Ishikawa (cell line): ENCODE measurements around the gene TGM2.

Experiments used
- CEBPB ChIP-seq: IDR thresholded peaks from 2 replicates; pipeline ENCODE4 v1.6.1; 2012
- CREB1 ChIP-seq: IDR thresholded peaks from 2 replicates; pipeline ENCODE4 v1.6.1; 2012; ENCODE audit warnings: low read depth
- EGR1 ChIP-seq: IDR thresholded peaks from 2 replicates; pipeline ENCODE4 v1.6.1; 2012
- EP300 ChIP-seq: IDR thresholded peaks from 2 replicates; pipeline ENCODE4 v1.6.1; 2012; ENCODE audit warnings: borderline replicate concordance
- FOXM1 ChIP-seq: IDR thresholded peaks from 2 replicates; pipeline ENCODE4 v1.6.1; 2012; ENCODE audit warnings: low read depth, borderline replicate concordance
- NFIC ChIP-seq: IDR thresholded peaks from 2 replicates; pipeline ENCODE4 v1.6.1; 2012
- RAD21 ChIP-seq: IDR thresholded peaks from 2 replicates; pipeline ENCODE4 v1.6.1; 2012; ENCODE audit warnings: low read depth
- TAF1 ChIP-seq: IDR thresholded peaks from 2 replicates; pipeline ENCODE4 v1.6.1; 2012; ENCODE audit warnings: low read depth, mild to moderate bottlenecking
- TCF12 ChIP-seq: IDR thresholded peaks from 2 replicates; pipeline ENCODE4 v1.6.1; 2012; ENCODE audit warnings: low read depth
- TEAD4 ChIP-seq: IDR thresholded peaks from 2 replicates; pipeline ENCODE4 v1.6.1; 2012
- YY1 ChIP-seq: IDR thresholded peaks from 2 replicates; pipeline ENCODE4 v1.6.1; 2012; ENCODE audit warnings: low read depth
- ZBTB7A ChIP-seq: IDR thresholded peaks from 2 replicates; pipeline ENCODE4 v1.6.1; 2012; ENCODE audit warnings: low read depth
- TF ChIP-seq, protein P1 (sequence below): IDR thresholded peaks from 2 replicates; pipeline ENCODE4 v1.6.1; 2012
- TF ChIP-seq, protein P2 (sequence below): IDR thresholded peaks from 2 replicates; pipeline ENCODE4 v1.6.1; 2012
- TF ChIP-seq, protein P3 (sequence below): IDR thresholded peaks from 2 replicates; pipeline ENCODE4 v1.6.1; 2012; ENCODE audit warnings: low read depth, mild to moderate bottlenecking

TGM2 gene

DNA sequence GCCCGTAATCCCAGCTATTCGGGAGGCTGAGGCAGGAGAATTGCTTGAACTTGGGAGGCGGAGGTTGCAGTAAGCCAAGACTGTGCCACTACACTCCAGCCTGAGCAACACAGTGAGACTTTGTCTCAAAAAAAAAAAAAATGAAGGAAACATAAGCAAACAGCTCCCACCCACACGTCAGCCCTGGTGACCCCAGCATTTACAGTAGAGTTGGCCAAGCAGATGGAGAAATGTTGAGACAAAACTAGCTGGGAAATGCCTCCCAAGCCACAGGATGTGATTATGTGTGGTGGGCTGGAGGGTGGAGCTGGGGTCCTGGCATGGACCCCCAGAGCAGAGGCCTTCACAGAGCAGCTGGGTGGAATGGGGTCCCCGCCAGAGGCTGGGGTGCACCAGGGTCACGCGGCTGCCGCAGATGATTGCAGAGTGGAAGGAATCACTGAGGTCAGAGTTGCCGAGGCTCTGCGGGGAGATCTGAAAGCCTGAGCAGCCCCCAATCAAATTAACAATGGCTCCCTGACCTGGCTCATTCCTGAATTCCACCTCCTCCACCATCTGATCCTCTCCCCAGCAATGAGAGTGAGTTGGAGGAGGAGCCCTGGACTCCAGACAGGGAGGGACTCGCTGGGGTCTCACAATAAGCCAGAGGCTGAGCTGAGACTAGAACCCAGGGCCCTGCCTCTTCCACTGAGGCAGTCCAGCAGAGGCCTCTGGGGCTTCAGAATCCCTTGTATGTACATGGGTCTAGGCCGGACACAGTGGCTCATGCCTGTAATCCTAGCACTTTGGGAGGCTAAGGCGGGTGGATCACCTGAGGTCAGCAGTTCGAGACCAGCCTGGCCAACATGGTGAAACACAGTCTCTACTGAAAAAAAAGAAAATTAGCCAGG is 34.7 kb upstream of the TGM2 start:
- TF ChIP-seq TEAD4 (no peak), ZBTB7A (no peak), NFIC (no peak), EP300 (no peak), YY1 (no peak), CREB1 (no peak), TAF1 (no peak), FOXM1 (no peak), TCF12 (no peak), RAD21 (no peak), CEBPB (no peak), EGR1 (no peak)
- TF ChIP-seq, protein P1, sequence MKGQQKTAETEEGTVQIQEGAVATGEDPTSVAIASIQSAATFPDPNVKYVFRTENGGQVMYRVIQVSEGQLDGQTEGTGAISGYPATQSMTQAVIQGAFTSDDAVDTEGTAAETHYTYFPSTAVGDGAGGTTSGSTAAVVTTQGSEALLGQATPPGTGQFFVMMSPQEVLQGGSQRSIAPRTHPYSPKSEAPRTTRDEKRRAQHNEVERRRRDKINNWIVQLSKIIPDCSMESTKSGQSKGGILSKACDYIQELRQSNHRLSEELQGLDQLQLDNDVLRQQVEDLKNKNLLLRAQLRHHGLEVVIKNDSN = no peak
- TF ChIP-seq, protein P2, sequence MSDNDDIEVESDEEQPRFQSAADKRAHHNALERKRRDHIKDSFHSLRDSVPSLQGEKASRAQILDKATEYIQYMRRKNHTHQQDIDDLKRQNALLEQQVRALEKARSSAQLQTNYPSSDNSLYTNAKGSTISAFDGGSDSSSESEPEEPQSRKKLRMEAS = no peak
- TF ChIP-seq, protein P3, sequence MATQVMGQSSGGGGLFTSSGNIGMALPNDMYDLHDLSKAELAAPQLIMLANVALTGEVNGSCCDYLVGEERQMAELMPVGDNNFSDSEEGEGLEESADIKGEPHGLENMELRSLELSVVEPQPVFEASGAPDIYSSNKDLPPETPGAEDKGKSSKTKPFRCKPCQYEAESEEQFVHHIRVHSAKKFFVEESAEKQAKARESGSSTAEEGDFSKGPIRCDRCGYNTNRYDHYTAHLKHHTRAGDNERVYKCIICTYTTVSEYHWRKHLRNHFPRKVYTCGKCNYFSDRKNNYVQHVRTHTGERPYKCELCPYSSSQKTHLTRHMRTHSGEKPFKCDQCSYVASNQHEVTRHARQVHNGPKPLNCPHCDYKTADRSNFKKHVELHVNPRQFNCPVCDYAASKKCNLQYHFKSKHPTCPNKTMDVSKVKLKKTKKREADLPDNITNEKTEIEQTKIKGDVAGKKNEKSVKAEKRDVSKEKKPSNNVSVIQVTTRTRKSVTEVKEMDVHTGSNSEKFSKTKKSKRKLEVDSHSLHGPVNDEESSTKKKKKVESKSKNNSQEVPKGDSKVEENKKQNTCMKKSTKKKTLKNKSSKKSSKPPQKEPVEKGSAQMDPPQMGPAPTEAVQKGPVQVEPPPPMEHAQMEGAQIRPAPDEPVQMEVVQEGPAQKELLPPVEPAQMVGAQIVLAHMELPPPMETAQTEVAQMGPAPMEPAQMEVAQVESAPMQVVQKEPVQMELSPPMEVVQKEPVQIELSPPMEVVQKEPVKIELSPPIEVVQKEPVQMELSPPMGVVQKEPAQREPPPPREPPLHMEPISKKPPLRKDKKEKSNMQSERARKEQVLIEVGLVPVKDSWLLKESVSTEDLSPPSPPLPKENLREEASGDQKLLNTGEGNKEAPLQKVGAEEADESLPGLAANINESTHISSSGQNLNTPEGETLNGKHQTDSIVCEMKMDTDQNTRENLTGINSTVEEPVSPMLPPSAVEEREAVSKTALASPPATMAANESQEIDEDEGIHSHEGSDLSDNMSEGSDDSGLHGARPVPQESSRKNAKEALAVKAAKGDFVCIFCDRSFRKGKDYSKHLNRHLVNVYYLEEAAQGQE = no peak

DNA sequence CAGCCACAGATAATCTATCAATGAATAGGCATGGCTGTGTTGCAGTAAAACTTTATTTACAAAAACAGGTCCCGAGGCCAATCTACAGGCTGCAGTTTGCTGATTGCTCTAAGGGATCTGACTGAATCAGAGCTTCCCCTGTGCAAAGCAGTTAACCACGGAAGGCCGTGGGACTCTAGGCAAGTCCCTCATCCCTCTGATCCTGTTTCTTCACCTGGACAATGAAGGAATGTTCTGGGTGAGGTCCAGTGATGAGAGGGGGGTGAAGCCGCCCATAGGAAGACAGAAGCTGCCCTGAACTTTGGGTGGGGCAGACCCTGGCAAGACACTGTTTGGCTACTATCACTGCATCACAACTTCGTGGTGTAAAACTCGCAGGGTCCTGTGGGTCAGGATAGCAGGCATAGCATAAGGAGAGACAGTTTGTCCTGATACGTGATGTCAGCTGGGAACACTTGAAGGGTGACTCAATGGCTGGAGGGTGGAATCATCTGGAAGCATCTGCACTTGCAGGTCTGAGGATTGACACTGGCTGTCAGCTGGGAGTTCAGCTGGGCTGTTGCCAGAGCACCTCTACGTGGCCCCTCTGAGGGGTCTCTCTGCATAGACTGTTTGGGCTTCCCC is 33.3 kb upstream of the TGM2 start:
- no peak for TF ChIP-seq YY1
- TF ChIP-seq, protein P2 = no peak
- TF ChIP-seq, protein P1 = no peak
- TF ChIP-seq, protein P3 = no peak

DNA sequence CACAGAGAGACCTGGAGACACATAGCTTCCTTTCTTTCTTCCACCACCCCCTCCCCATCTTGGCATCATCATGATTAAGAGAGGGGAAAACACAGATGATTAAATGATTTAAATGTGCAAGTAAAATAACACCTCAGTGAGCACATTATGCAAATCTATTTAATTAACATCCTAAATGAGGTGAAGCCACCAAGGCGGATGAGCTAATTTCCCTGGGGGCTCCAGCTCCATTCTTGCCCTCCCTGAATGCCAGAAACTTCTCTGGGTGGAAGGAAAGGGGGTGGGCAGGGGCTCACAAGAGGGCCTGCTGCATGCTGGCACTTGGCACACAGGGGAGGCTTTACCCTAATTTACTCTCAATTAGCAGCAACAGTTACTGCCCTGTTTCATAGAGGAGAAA is 32.5 kb upstream of the TGM2 start:
- TF ChIP-seq, protein P3 = no peak
- TF ChIP-seq TEAD4 = no peak
- no peak for TF ChIP-seq TAF1
- TF ChIP-seq CEBPB = no peak
- TF ChIP-seq NFIC = no peak
- TF ChIP-seq FOXM1 = no peak
- no peak for TF ChIP-seq RAD21
- TF ChIP-seq, protein P2 = no peak
- TF ChIP-seq CREB1 = no peak
- no peak for TF ChIP-seq EGR1
- no peak for TF ChIP-seq YY1
- TF ChIP-seq EP300 = no peak
- TF ChIP-seq TCF12 = no peak
- no peak for TF ChIP-seq ZBTB7A
- TF ChIP-seq, protein P1 = no peak

DNA sequence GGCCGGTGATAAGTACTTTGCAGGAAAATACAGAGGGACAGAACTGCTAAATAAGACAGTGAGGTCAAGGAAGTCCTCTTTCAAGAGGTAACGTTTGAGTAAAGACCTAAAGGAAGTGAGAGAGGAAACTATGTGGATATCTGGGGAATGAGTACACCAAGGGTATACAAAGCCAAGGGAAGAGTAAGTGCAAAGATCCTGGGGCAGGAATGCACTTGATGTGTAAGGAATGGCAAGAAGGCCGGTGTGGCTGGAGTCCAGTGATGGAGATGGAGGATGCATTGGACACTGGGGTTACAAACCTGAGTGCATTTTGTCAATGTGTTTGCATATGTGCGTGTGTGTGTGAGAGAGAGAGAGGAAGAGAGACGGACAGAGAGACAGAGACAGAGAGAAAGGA is 32.1 kb upstream of the TGM2 start:
- no peak for TF ChIP-seq ZBTB7A
- TF ChIP-seq RAD21 = no peak
- TF ChIP-seq TAF1 = no peak
- no peak for TF ChIP-seq CREB1
- no peak for TF ChIP-seq EP300
- no peak for TF ChIP-seq FOXM1
- TF ChIP-seq, protein P2 = no peak
- TF ChIP-seq, protein P1 = no peak
- no peak for TF ChIP-seq TCF12
- TF ChIP-seq, protein P3 = no peak
- no peak for TF ChIP-seq CEBPB
